GM19328 (cell line): ENCODE results near the gene CPE.
"Not testable (repeated sequence)": the region's sequence is repeated elsewhere in the genome, so short reads cannot be mapped to it uniquely, and the experiment has no call there.

Source experiments
- ATAC-seq: cut with Tn5 transposase; IDR thresholded peaks from one replicate; pipeline ENCODE4 v1.9.1; 2021; ENCODE audit warnings: mild to moderate bottlenecking, moderate library complexity; ENCODE audit not compliant: unreplicated experiment

CPE gene

GRCh38 chr4:165403048-165403447 lies 24.2 kb downstream of the CPE start:
- ATAC-seq: no peak

GRCh38 chr4:165403637-165404036 lies 24.8 kb downstream of the CPE start:
- no peak for ATAC-seq

GRCh38 chr4:165404080-165404479 lies 25.3 kb downstream of the CPE start:
- ATAC-seq: no peak

GRCh38 chr4:165404696-165405095 lies 25.9 kb downstream of the CPE start:
- ATAC-seq: no peak

- no peak for ATAC-seq
Measured at GRCh38 chr4:165410214-165410613, 31.4 kb downstream of the CPE start.

GRCh38 chr4:165415910-165416309 lies 37.1 kb downstream of the CPE start:
- ATAC-seq: no peak

GRCh38 chr4:165418073-165418472 lies 39.3 kb downstream of the CPE start:
- ATAC-seq: no peak

GRCh38 chr4:165425629-165426028 lies 46.8 kb downstream of the CPE start:
- no peak for ATAC-seq

- ATAC-seq: no peak
Measured at GRCh38 chr4:165426331-165426730, 47.5 kb downstream of the CPE start.

GRCh38 chr4:165426823-165427222 lies 48.0 kb downstream of the CPE start:
- ATAC-seq: no peak

GRCh38 chr4:165428957-165429356 lies 50.1 kb downstream of the CPE start:
- ATAC-seq: no peak

- ATAC-seq: no peak
Measured at GRCh38 chr4:165433529-165433928, 54.7 kb downstream of the CPE start.

- no peak for ATAC-seq
Measured at GRCh38 chr4:165437691-165438090, 58.9 kb downstream of the CPE start.

GRCh38 chr4:165439344-165439743 lies 60.5 kb downstream of the CPE start:
- no peak for ATAC-seq

GRCh38 chr4:165439981-165440380 lies 61.2 kb downstream of the CPE start:
- ATAC-seq: no peak

GRCh38 chr4:165440415-165441158 lies 61.8 kb downstream of the CPE start:
- ATAC-seq: no peak

- no peak for ATAC-seq
Measured at GRCh38 chr4:165443276-165443675, 64.5 kb downstream of the CPE start.

GRCh38 chr4:165448700-165449099 lies 69.9 kb downstream of the CPE start:
- ATAC-seq: no peak

- no peak for ATAC-seq
Measured at GRCh38 chr4:165449333-165449732, 70.5 kb downstream of the CPE start.

GRCh38 chr4:165450871-165451270 lies 72.1 kb downstream of the CPE start:
- ATAC-seq: no peak

GRCh38 chr4:165453140-165453539 lies 74.3 kb downstream of the CPE start:
- ATAC-seq: not testable (repeated sequence)

- no peak for ATAC-seq
Measured at GRCh38 chr4:165454426-165454825, 75.6 kb downstream of the CPE start.

GRCh38 chr4:165457793-165458192 lies 79.0 kb downstream of the CPE start:
- no peak for ATAC-seq
